Endothelial cell of umbilical vein (primary cell): Measurements from ENCODE around the gene PRDM8. TPM values are rescaled to one million over a fixed set of nuclear protein-coding genes. Genes with fewer than 3 reads are reported as not detected.

Experiments used
- BruUV-seq: library from RNA; stranded (reverse); fragments of 400-500 nt; replicated peaks from 2 replicates; lab custom pipeline; 2021; lab: Mats Ljungman, UMichigan
- CTCF ChIA-PET: fragments of 300-600, 350-600 bp; sonication (Branson Sonifier 250); formaldehyde crosslinking; loops from one replicate; lab custom pipeline; 2021; ENCODE audit warnings: antibody characterized with exemption, inconsistent platforms; lab: Charles Lee
- POLR2A ChIA-PET: fragments of 300-600, 350-600 bp; sonication (Branson Sonifier 250); formaldehyde crosslinking; loops from one replicate; lab custom pipeline; 2021; ENCODE audit warnings: antibody characterized with exemption, inconsistent platforms; lab: Charles Lee
- DNase-seq: peaks from one replicate; pipeline ENCODE4 v3.0.0-alpha.2; 2011; ENCODE audit warnings: low read depth, low spot score
- FAIRE-seq: peaks from 2 replicates; lab custom pipeline; 2011; peaks lifted over from hg19 to GRCh38; lab: Jason Lieb, UNC
- H2AFZ ChIP-seq: 2 replicates; pipeline ENCODE4 v1.6.0; 2012; ENCODE audit warnings: low read depth, low read length, control low read depth, inconsistent platforms
- H3K27ac ChIP-seq: 2 replicates; pipeline ENCODE4 v1.5.1; 2011; ENCODE audit warnings: low read depth, mild to moderate bottlenecking, control low read depth, low read length, moderate library complexity; ENCODE audit not compliant: insufficient read depth
- H3K27me3 ChIP-seq, 2 experiments: 2 replicates each; pipeline versions ENCODE4 v1.6.0 to v1.6.1; 2011; ENCODE audit warnings: low read length in 2 of 2, mixed read lengths in 1 of 2; ENCODE audit not compliant: control insufficient read depth in 2 of 2, insufficient read depth in 2 of 2
- H3K36me3 ChIP-seq, 2 experiments: 2 replicates in 1 of 2; 3 replicates in 1 of 2; pipeline ENCODE4 v1.5.1; 2011; ENCODE audit warnings: low read length in 2 of 2, mild to moderate bottlenecking in 1 of 2, moderate library complexity in 1 of 2; ENCODE audit not compliant: control insufficient read depth in 2 of 2, insufficient read depth in 2 of 2; ENCODE audit errors: extremely low read depth in 1 of 2
- H3K4me1 ChIP-seq: 3 replicates; pipeline ENCODE4 v1.5.1; 2011; ENCODE audit warnings: mild to moderate bottlenecking, low read length; ENCODE audit not compliant: control insufficient read depth, insufficient read depth; ENCODE audit errors: extremely low read depth
- H3K4me2 ChIP-seq: 2 replicates; pipeline ENCODE4 v1.6.1; 2011; ENCODE audit warnings: low read length, control low read depth, mixed read lengths; ENCODE audit not compliant: insufficient read depth
- H3K4me3 ChIP-seq, 3 experiments: fragments of 200-600 bp in 1 of 3; sonication (generic), shearing (Covaris generic) in 1 of 3; replicated peaks in 1 of 3; 2 replicates each; pipeline ENCODE4 v1.5.1; 2011 to 2016; ENCODE audit warnings: control low read depth in 3 of 3, low read length in 3 of 3, mild to moderate bottlenecking in 2 of 3, inconsistent platforms in 1 of 3, low read depth in 1 of 3, moderate library complexity in 1 of 3; ENCODE audit not compliant: insufficient read depth in 1 of 3
- H3K79me2 ChIP-seq: 2 replicates; pipeline ENCODE4 v1.6.0; 2012; ENCODE audit warnings: low read length, inconsistent platforms; ENCODE audit not compliant: control insufficient read depth, insufficient read depth
- H3K9ac ChIP-seq: replicated peaks from 2 replicates; pipeline ENCODE3; 2011; ENCODE audit warnings: low read length, control low read depth; ENCODE audit not compliant: insufficient read depth; ENCODE audit errors: extremely low read depth
- H3K9me1 ChIP-seq: replicated peaks from 3 replicates; pipeline ENCODE4 v1.6.0; 2011; ENCODE audit warnings: mild to moderate bottlenecking, low read length; ENCODE audit not compliant: control insufficient read depth, insufficient read depth; ENCODE audit errors: extremely low read depth
- H3K9me3 ChIP-seq: replicated peaks from 2 replicates; pipeline ENCODE4 v1.5.1; 2012; ENCODE audit warnings: low read length, inconsistent platforms; ENCODE audit not compliant: control insufficient read depth, insufficient read depth
- H4K20me1 ChIP-seq: replicated peaks from 2 replicates; pipeline ENCODE3; 2011; ENCODE audit warnings: mild to moderate bottlenecking, low read length; ENCODE audit not compliant: control insufficient read depth, insufficient read depth; ENCODE audit errors: extremely low read depth
- CTCF ChIP-seq, 2 donors: IDR thresholded peaks; 1 replicate in 1 of 2; 2 replicates in 1 of 2; pipeline ENCODE4 v1.5.1; 2011; ENCODE audit warnings: low read length in 2 of 2, mild to moderate bottlenecking in 2 of 2, moderate library complexity in 2 of 2, control low read depth in 1 of 2, inconsistent platforms in 1 of 2, low read depth in 1 of 2; ENCODE audit not compliant: insufficient read depth in 1 of 2; ENCODE audit errors: extremely low read depth in 1 of 2
- EZH2 ChIP-seq: IDR thresholded peaks from 2 replicates; pipeline ENCODE4 v1.6.1; 2012; ENCODE audit warnings: borderline replicate concordance, low read depth, mild to moderate bottlenecking, moderate library complexity, low read length, inconsistent platforms; ENCODE audit not compliant: severe bottlenecking
- GATA2 ChIP-seq: IDR thresholded peaks from 2 replicates; pipeline ENCODE4 v1.7.0; 2011; ENCODE audit warnings: low read depth, mild to moderate bottlenecking, moderate library complexity, mixed read lengths, low read length; ENCODE audit not compliant: insufficient read length, insufficient read depth
- dilution Hi-C: fragments of 300-500 bp; cut with MboI; formaldehyde crosslinking; loops from one replicate; pipeline ENCODE4 v1.15.0; 2019; ENCODE audit warnings: low sequenced_read_pairs; ENCODE audit not compliant: extremely low pct_ligation_motif_present
- intact Hi-C: fragments of 100-400 bp; cut with micrococcal nuclease; formaldehyde crosslinking; loops from one replicate; pipeline ENCODE4 v1.10.0; 2022
- polyA plus RNA-seq, 4 experiments: library from polyadenylated mRNA; depleted of rRNA in 3 of 4; stranded (reverse) in 3 of 4; unstranded in 1 of 4; fragments of >200 nt; gene quantifications; 2 replicates each; pipeline versions ENCODE4 v1.2.1 to v1.2.3, GENCODE V29; 2011 to 2012; ENCODE audit warnings: missing spikeins in 1 of 4
- total RNA-seq: library from RNA; stranded (reverse); gene quantifications from 2 replicates; pipeline ENCODE4 v1.2.3, GENCODE V29; 2021

Gene PRDM8
- total and polyA plus RNA-seq, 2 donors (not counting 3 experiments of a cell fraction or from before 2014, with no cell fraction given), result 0.28 to 0.82 TPM

GRCh38 chr4:80195441-80196140, 1.7 kb upstream of the PRDM8 start:
- FAIRE-seq (no peak), DNase-seq (no peak)
- Histone ChIP-seq H3K9me1 (no peaks in the 10 kb centered on the region), H3K27ac (no peak overlapping the region), H3K4me1 (peaks cover 14% of the 10 kb centered on the region), H3K79me2 (no peaks in the 10 kb centered on the region), H3K9ac (no peak overlapping the region), H3K4me3 (no peak overlapping the region), H3K4me2 (no peak overlapping the region), H4K20me1 (no peaks in the 10 kb centered on the region), H3K36me3 (no peaks in the 10 kb centered on the region), H3K9me3 (no peaks in the 10 kb centered on the region), H3K27me3 (peaks cover 73 to 96% of the 10 kb centered on the region in 2 experiments), H2AFZ (no peak overlapping the region)
- dilution Hi-C loops, result no loop called here
- no TSS peak for BruUV-seq
- CTCF ChIA-PET, result interaction anchor here (1.8 to 2.5 kb wide), 2 partner anchors 9 to 11 kb away, joined by 4 to 16 read pairs; no protein-coding TSS in a partner anchor
- TF ChIP-seq EZH2 (peak; percentile 45), GATA2 (no peak)
- POLR2A ChIA-PET, result interaction anchor here (0.7 kb wide), 1 partner anchor 138 kb away, joined by 3 read pairs; no protein-coding TSS in a partner anchor
- intact Hi-C loops, result no loop called here

- FAIRE-seq (no peak), DNase-seq (no peak)
- H3K4me2 ChIP-seq, result no peak overlapping the region
- POLR2A ChIA-PET, result no interaction called here
- no peaks in the 10 kb centered on the region for H3K9me3 ChIP-seq
- no peak overlapping the region for H3K4me3 ChIP-seq
- CTCF ChIA-PET, result interaction anchor here (0.7 to 2.5 kb wide), 2 partner anchors 9 to 10 kb away, joined by 3 to 16 read pairs; no protein-coding TSS in a partner anchor
- no peaks in the 10 kb centered on the region for H3K79me2 ChIP-seq
- TF ChIP-seq GATA2, result no peak
- peak; percentile 76 for TF ChIP-seq EZH2
- no peak for TF ChIP-seq CTCF (IDR thresholded peaks at IDR 0.05; ENCODE audit: extremely low read depth in 1 of 2, insufficient read depth in 1 of 2, low read depth in 1 of 2, low read length in 2 of 2)
- peaks cover 14% of the 10 kb centered on the region for H3K4me1 ChIP-seq
- intact Hi-C loops, result no loop called here
- BruUV-seq, result no TSS peak
- H3K9ac ChIP-seq, result no peak overlapping the region
- H3K36me3 ChIP-seq, result no peaks in the 10 kb centered on the region
- dilution Hi-C loops, result no loop called here
- H2AFZ ChIP-seq, result no peak overlapping the region
- no peaks in the 10 kb centered on the region for H4K20me1 ChIP-seq
- H3K27me3 ChIP-seq, result peaks cover 78 to 96% of the 10 kb centered on the region in 2 experiments
- no peak overlapping the region for H3K27ac ChIP-seq
- H3K9me1 ChIP-seq, result no peaks in the 10 kb centered on the region
Measured at GRCh38 chr4:80196259-80196921, 913 bp upstream of the PRDM8 start.
